Memory B cell (primary cell): ENCODE measurements around the gene GHR.
"Not testable (repeated sequence)": the region's sequence is repeated elsewhere in the genome, so short reads cannot be mapped to it uniquely, and the experiment has no call there.

Experiments
- ATAC-seq: fragments of 150-1000 bp; cut with Tn5 transposase; 2 replicates; pipeline ENCODE4 v1.10.0; 2021; ENCODE audit warnings: low read depth, mild to moderate bottlenecking, moderate library complexity
- DNase-seq, 2 donors: peaks; one replicate each; pipeline ENCODE4 v3.0.0; 2022; ENCODE audit warnings: low spot score in 2 of 2
- H3K27ac Mint-ChIP-seq: one replicate; pipeline ENCODE4 v1.8.0; 2022; ENCODE audit warnings: mild to moderate bottlenecking, moderate library complexity, mixed read lengths
- H3K27me3 Mint-ChIP-seq: one replicate; pipeline ENCODE4 v1.8.0; 2022; ENCODE audit warnings: mixed read lengths
- H3K36me3 Mint-ChIP-seq: one replicate; pipeline ENCODE4 v1.8.0; 2022; ENCODE audit warnings: mild to moderate bottlenecking, mixed read lengths
- H3K4me1 Mint-ChIP-seq: one replicate; pipeline ENCODE4 v1.8.0; 2022; ENCODE audit warnings: mixed read lengths
- H3K4me3 Mint-ChIP-seq: one replicate; pipeline ENCODE4 v1.8.0; 2022; ENCODE audit warnings: mild to moderate bottlenecking, moderate library complexity, mixed read lengths
- H3K9me3 Mint-ChIP-seq: one replicate; pipeline ENCODE4 v1.8.0; 2022; ENCODE audit warnings: mixed read lengths

Gene GHR

DNA sequence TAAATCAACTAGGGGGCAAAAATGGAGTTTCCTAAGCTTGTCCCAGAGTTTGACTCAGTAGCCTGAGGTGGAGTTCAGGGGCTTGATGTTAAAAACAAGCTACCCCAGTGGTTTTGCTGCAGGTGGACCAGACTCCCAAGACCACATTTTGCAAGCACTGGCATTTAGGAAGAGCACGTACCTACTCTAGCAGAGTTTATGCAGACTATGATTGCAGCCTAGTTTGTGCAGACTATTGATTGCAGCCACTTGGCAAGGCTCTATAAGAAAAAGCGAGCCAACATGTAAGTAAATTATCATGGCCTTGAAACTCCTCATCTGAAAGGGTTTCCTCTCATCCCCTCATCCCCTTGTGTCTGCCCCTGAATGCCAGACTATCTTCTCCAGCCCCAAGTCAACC lies 231.4 kb downstream of the GHR start:
- Mint-ChIP-seq H3K36me3 (no peaks in the 10 kb centered on the region), H3K9me3 (no peaks in the 10 kb centered on the region), H3K4me1 (peaks cover 5% of the 10 kb centered on the region), H3K27ac (no peak overlapping the region), H3K4me3 (no peak overlapping the region), H3K27me3 (peaks cover 4% of the 10 kb centered on the region)
- ATAC-seq (no peak), DNase-seq (no peak)

GRCh38 chr5:42655982-42656650 lies 232.9 kb downstream of the GHR start:
- ATAC-seq, result no peak
- peak overlapping the region; percentile 25 for H3K4me3 Mint-ChIP-seq

GRCh38 chr5:42656651-42657015 lies 233.4 kb downstream of the GHR start:
- Mint-ChIP-seq H3K9me3 (no peaks in the 10 kb centered on the region), H3K4me1 (peaks cover 5% of the 10 kb centered on the region), H3K36me3 (no peaks in the 10 kb centered on the region), H3K4me3 (peak overlapping the region; percentile 25), H3K27me3 (peaks cover 5% of the 10 kb centered on the region), H3K27ac (no peak overlapping the region)
- DNase-seq, result no peak
- peak; percentile 53 for ATAC-seq

More at GRCh38 chr5:42655982-42656650, 232.9 kb downstream of the GHR start:
- H3K9me3 Mint-ChIP-seq, result no peaks in the 10 kb centered on the region
- no peaks in the 10 kb centered on the region for H3K36me3 Mint-ChIP-seq
- peaks cover 5% of the 10 kb centered on the region for H3K4me1 Mint-ChIP-seq
- peaks cover 5% of the 10 kb centered on the region for H3K27me3 Mint-ChIP-seq
- DNase-seq, result no peak
- no peak overlapping the region for H3K27ac Mint-ChIP-seq

DNA sequence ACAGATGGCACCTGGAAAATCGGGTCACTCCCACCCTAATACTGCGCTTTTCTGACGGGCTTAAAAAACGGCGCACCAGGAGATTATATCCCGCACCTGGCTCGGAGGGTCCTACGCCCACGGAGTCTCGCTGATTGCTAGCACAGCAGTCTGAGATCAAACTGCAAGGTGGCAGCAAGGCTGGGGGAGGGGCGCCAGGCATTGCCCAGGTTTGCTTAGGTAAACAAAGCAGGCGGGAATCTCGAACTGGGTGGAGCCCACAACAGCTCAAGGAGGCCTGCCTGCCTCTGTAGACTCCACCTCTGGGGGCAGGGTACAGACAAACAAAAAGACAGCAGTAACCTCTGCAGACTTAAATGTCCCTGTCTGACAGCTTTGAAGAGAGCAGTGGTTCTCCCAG lies 236.6 kb downstream of the GHR start:
- ATAC-seq, result not testable (repeated sequence)

GRCh38 chr5:42665857-42666256 lies 242.6 kb downstream of the GHR start:
- H3K36me3 Mint-ChIP-seq, result no peaks in the 10 kb centered on the region
- no peak overlapping the region for H3K4me3 Mint-ChIP-seq
- H3K4me1 Mint-ChIP-seq, result no peaks in the 10 kb centered on the region
- ATAC-seq (no peak), DNase-seq (no peak)
- H3K9me3 Mint-ChIP-seq, result no peaks in the 10 kb centered on the region
- peaks cover 2% of the 10 kb centered on the region for H3K27me3 Mint-ChIP-seq
- H3K27ac Mint-ChIP-seq, result no peak overlapping the region

More for the DNA sequence above, 236.6 kb downstream of the GHR start:
- not testable (repeated sequence) for H3K27me3 Mint-ChIP-seq, H3K36me3 Mint-ChIP-seq, H3K27ac Mint-ChIP-seq, H3K4me3 Mint-ChIP-seq, DNase-seq, H3K4me1 Mint-ChIP-seq, H3K9me3 Mint-ChIP-seq

GRCh38 chr5:42666869-42667268 lies 243.6 kb downstream of the GHR start:
- Mint-ChIP-seq H3K4me3 (no peak overlapping the region), H3K9me3 (no peaks in the 10 kb centered on the region), H3K36me3 (no peaks in the 10 kb centered on the region), H3K27me3 (no peaks in the 10 kb centered on the region), H3K27ac (no peak overlapping the region), H3K4me1 (no peaks in the 10 kb centered on the region)
- DNase-seq (no peak), ATAC-seq (no peak)

DNA sequence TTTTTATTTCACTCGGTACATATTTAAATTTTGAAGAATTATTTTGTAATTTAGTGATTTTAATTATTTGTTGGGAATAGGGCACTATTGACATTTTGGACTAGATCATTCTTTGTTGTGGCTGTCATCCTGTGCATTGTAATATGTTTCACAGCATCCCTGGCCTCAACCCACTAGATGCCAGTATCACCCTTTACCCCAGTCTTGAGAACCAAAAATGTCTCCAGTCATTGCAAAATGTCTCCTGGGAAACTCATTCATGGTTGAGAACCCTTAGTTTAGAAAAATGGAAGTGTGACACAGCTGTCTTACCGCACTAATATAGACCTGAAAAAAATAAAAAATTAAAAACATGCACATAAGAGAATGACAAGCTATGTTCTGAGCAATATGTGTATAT lies 245.0 kb downstream of the GHR start:
- H3K27ac Mint-ChIP-seq, result no peak overlapping the region
- no peaks in the 10 kb centered on the region for H3K27me3 Mint-ChIP-seq
- no peaks in the 10 kb centered on the region for H3K4me1 Mint-ChIP-seq
- H3K4me3 Mint-ChIP-seq, result no peak overlapping the region
- ATAC-seq, result no peak
- H3K36me3 Mint-ChIP-seq, result no peaks in the 10 kb centered on the region
- DNase-seq, result no peak
- H3K9me3 Mint-ChIP-seq, result peaks cover under 1% of the 10 kb centered on the region

DNA sequence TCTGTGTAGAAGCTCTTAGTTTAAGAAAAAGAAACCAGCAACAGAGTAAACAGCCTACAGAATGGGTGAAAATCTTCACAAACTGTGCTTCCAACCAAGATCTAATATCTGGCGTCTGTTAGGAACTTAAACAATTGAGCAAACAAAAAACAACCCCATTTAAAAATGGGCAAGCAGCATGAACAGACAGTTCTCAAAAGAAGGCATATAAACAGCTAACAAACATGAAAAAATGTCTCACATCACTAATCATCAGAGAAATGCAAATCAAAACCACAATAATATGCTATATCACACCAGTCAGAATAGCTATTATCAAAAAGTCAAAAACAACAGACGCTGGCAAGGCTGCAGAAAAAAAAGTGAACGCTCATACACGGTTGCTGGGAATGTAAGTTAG lies 249.7 kb downstream of the GHR start:
- ATAC-seq (no peak), DNase-seq (no peak)
- Mint-ChIP-seq H3K4me1 (no peaks in the 10 kb centered on the region), H3K27me3 (no peaks in the 10 kb centered on the region), H3K27ac (no peak overlapping the region), H3K9me3 (peaks cover 5% of the 10 kb centered on the region), H3K36me3 (no peaks in the 10 kb centered on the region), H3K4me3 (no peak overlapping the region)

DNA sequence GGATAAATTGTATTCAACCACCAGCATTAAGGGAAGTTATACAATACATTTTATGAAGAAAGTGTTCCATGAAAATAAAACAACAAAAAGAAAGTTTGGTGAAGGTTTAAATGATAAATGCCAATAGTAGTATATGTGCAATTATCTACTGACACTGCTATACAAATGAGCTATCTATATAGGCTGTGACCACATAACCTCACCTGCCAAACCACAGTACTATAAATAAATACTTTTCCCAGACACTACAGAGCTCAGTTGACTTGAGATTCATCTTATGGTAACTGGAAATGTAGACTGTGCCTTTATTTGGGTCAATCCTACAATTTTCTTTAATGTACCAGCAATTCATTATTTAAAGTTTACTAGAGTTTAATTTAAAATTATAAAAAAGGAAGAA lies 252.4 kb downstream of the GHR start:
- no peak for DNase-seq
- H3K9me3 Mint-ChIP-seq, result peaks cover 5% of the 10 kb centered on the region
- no peaks in the 10 kb centered on the region for H3K27me3 Mint-ChIP-seq
- no peak overlapping the region for H3K4me3 Mint-ChIP-seq
- ATAC-seq, result no peak
- no peaks in the 10 kb centered on the region for H3K36me3 Mint-ChIP-seq
- H3K27ac Mint-ChIP-seq, result no peak overlapping the region
- no peaks in the 10 kb centered on the region for H3K4me1 Mint-ChIP-seq

DNA sequence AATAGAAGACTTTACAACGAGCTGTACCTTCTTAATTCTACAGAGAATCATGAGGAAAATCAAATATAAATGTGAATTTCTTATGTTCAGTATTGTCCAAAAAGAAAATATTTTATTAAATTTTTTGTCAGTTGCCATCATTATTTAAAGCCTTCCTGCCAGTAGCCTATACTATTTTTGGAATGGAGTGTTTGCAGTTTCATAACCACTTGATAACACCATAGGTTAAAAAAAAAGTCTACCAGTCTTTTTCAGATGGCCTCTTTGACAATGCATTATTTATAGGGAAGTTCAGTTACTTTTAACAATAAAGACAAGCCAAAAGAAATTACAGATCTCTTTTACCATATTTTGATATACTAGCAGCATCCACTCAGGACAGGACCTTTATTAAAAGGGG lies 253.1 kb downstream of the GHR start:
- ATAC-seq (no peak), DNase-seq (no peak)
- H3K27me3 Mint-ChIP-seq, result no peaks in the 10 kb centered on the region
- no peaks in the 10 kb centered on the region for H3K36me3 Mint-ChIP-seq
- H3K9me3 Mint-ChIP-seq, result peaks cover 5% of the 10 kb centered on the region
- no peak overlapping the region for H3K4me3 Mint-ChIP-seq
- H3K27ac Mint-ChIP-seq, result no peak overlapping the region
- no peaks in the 10 kb centered on the region for H3K4me1 Mint-ChIP-seq

DNA sequence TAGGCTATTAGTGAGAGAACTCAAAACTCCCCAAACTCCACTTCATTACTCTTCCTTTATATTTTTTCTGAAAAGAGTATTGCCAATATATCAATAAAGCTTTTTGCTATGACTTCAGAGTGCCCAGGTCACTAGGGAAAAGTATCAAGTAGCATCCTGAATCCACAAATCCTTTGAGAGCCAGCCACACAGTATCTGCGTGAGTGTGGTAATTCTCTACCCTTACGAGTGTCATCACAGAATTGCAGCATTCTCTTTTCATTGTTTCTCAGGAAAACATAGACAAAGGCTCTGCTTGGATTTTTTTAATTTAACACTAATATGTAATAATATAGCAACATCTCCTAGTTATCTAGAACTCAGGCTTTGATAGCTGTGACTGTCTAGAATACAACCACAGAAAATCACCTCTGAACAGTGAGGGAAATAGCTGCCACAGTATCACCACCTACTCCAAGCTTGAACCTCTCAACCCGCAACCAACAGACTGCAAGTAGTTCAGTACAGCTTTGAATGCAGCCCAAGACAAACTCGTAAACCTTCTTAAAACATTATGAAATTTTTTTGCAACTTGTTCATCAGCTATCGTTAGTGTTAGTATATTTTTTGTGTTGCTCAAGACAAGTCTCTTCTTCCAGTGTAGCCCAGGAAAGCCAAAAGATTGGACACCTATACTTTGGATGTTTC lies 254.1 kb downstream of the GHR start:
- no peak for ATAC-seq
- Mint-ChIP-seq H3K27me3 (no peaks in the 10 kb centered on the region), H3K4me3 (no peak overlapping the region), H3K27ac (no peak overlapping the region), H3K9me3 (peaks cover 5% of the 10 kb centered on the region), H3K4me1 (no peaks in the 10 kb centered on the region), H3K36me3 (no peaks in the 10 kb centered on the region)
- DNase-seq, result no peak

- Mint-ChIP-seq H3K9me3 (peaks cover 4% of the 10 kb centered on the region), H3K36me3 (no peaks in the 10 kb centered on the region), H3K4me1 (no peaks in the 10 kb centered on the region), H3K27ac (no peak overlapping the region), H3K27me3 (no peaks in the 10 kb centered on the region), H3K4me3 (no peak overlapping the region)
- ATAC-seq (no peak), DNase-seq (no peak)
These were observed 256.8 kb downstream of the GHR start for GRCh38 chr5:42680046-42680445.

GRCh38 chr5:42685078-42685477 lies 261.8 kb downstream of the GHR start:
- not testable (repeated sequence) for H3K36me3 Mint-ChIP-seq, H3K27ac Mint-ChIP-seq, H3K27me3 Mint-ChIP-seq, H3K4me3 Mint-ChIP-seq, ATAC-seq, H3K4me1 Mint-ChIP-seq, H3K9me3 Mint-ChIP-seq, DNase-seq

- H3K27me3 Mint-ChIP-seq, result peaks cover 7% of the 10 kb centered on the region
- peaks cover 2% of the 10 kb centered on the region for H3K9me3 Mint-ChIP-seq
- no peaks in the 10 kb centered on the region for H3K36me3 Mint-ChIP-seq
- H3K27ac Mint-ChIP-seq, result no peak overlapping the region
- no peak overlapping the region for H3K4me3 Mint-ChIP-seq
- H3K4me1 Mint-ChIP-seq, result no peaks in the 10 kb centered on the region
- DNase-seq, result no peak
- no peak for ATAC-seq
These were observed 266.2 kb downstream of the GHR start for GRCh38 chr5:42689391-42689790.

GRCh38 chr5:42691413-42691937 lies 268.2 kb downstream of the GHR start:
- no peak overlapping the region for H3K4me3 Mint-ChIP-seq
- no peak for DNase-seq

More at GRCh38 chr5:42691413-42691937, 268.2 kb downstream of the GHR start:
- ATAC-seq, result no peak
- Mint-ChIP-seq H3K36me3 (no peaks in the 10 kb centered on the region), H3K9me3 (no peaks in the 10 kb centered on the region), H3K27ac (no peak overlapping the region), H3K27me3 (peaks cover 7% of the 10 kb centered on the region), H3K4me1 (no peaks in the 10 kb centered on the region)
